CD4-positive, alpha-beta T cell (primary cell): ENCODE results near the gene PRKAG3. TPM values are rescaled to one million over a fixed set of nuclear protein-coding genes. Genes with fewer than 3 reads are reported as not detected.

Experiments
- ATAC-seq: fragments of 200-7000 bp; cut with Tn5 transposase; one replicate; pipeline ENCODE4 v1.10.0; 2022; ENCODE audit warnings: mild to moderate bottlenecking; ENCODE audit not compliant: poor library complexity
- CTCF ChIA-PET: fragments of 350-600 bp; sonication (Branson Sonifier 250); formaldehyde crosslinking; loops from one replicate; lab custom pipeline; 2021; ENCODE audit warnings: antibody characterized with exemption, inconsistent platforms; lab: Charles Lee
- POLR2A ChIA-PET: fragments of 350-600 bp; sonication (Branson Sonifier 250); formaldehyde crosslinking; loops from one replicate; lab custom pipeline; 2021; ENCODE audit warnings: antibody characterized with exemption, inconsistent platforms; lab: Charles Lee
- DNase-seq, 14 experiments: peaks; one replicate each; pipeline ENCODE4 v3.0.0-alpha.2; 2013 to 2020; ENCODE audit warnings: mixed read lengths in 2 of 14
- H3K27ac ChIP-seq, 2 donors: one replicate each; pipeline versions ENCODE4 v1.5.1 to v1.7.0; 2013; ENCODE audit warnings: low read length in 2 of 2, low read depth in 1 of 2, mild to moderate bottlenecking in 1 of 2
- H3K27me3 ChIP-seq, 2 experiments: 1 replicate in 1 of 2; 2 replicates in 1 of 2; pipeline versions ENCODE4 v1.6.1 to v1.7.0; 2013; ENCODE audit warnings: low read length in 2 of 2, control low read depth in 1 of 2, mild to moderate bottlenecking in 1 of 2, moderate library complexity in 1 of 2; ENCODE audit not compliant: insufficient read depth in 2 of 2, control insufficient read depth in 1 of 2
- H3K36me3 ChIP-seq: one replicate; pipeline ENCODE4 v1.6.1; 2013; ENCODE audit warnings: low read length, control low read depth; ENCODE audit not compliant: insufficient read depth
- H3K4me1 ChIP-seq: one replicate; pipeline ENCODE4 v1.6.1; 2013; ENCODE audit warnings: low read length, control low read depth; ENCODE audit not compliant: insufficient read depth
- H3K4me3 ChIP-seq: one replicate; pipeline ENCODE4 v1.5.1; 2013; ENCODE audit warnings: mild to moderate bottlenecking, low read length, moderate library complexity
- H3K9me3 ChIP-seq, 2 experiments: 1 replicate in 1 of 2; 2 replicates in 1 of 2; pipeline versions ENCODE4 v1.6.1 to v1.7.0; 2013; ENCODE audit warnings: low read length in 2 of 2, mild to moderate bottlenecking in 2 of 2, control low read depth in 1 of 2, moderate library complexity in 1 of 2; ENCODE audit not compliant: control insufficient read depth in 1 of 2, insufficient read depth in 1 of 2
- H3K27ac Mint-ChIP-seq: one replicate; pipeline ENCODE4 v1.8.0; 2020; ENCODE audit warnings: mixed read lengths
- H3K27me3 Mint-ChIP-seq: one replicate; pipeline ENCODE4 v1.8.0; 2021; ENCODE audit warnings: mixed read lengths
- H3K36me3 Mint-ChIP-seq: one replicate; pipeline ENCODE4 v1.8.0; 2021; ENCODE audit warnings: low read depth, mixed read lengths
- H3K4me1 Mint-ChIP-seq: one replicate; pipeline ENCODE4 v1.8.0; 2021; ENCODE audit warnings: low read depth, mixed read lengths
- H3K4me3 Mint-ChIP-seq: one replicate; pipeline ENCODE4 v1.8.0; 2020; ENCODE audit warnings: mild to moderate bottlenecking, mixed read lengths
- H3K9me3 Mint-ChIP-seq: one replicate; pipeline ENCODE4 v1.8.0; 2020; ENCODE audit warnings: mixed read lengths
- intact Hi-C, 2 experiments: fragments of 100-400 bp; cut with DNase I in 1 of 2; cut with micrococcal nuclease in 1 of 2; formaldehyde crosslinking; loops; one replicate each; pipeline versions ENCODE4 v1.15.1 to v1.9.0; 2023 to 2025; cut with DNase I, micrococcal nuclease
- total RNA-seq, 174 experiments: library from RNA in 2 of 174; stranded (reverse) in 2 of 174; gene quantifications; one replicate each; pipeline ENCODE4 v1.2.3 and lab custom pipeline; 2021 to 2026
- TF ChIP-seq, protein P1 (sequence below): fragments of 200-600 bp; IDR thresholded peaks from one replicate; pipeline ENCODE4 v1.8.0; 2022; ENCODE audit warnings: antibody characterized with exemption, mild to moderate bottlenecking

The PRKAG3 gene
- total RNA-seq, 2 experiments from 2014 or later, result not detected

DNA sequence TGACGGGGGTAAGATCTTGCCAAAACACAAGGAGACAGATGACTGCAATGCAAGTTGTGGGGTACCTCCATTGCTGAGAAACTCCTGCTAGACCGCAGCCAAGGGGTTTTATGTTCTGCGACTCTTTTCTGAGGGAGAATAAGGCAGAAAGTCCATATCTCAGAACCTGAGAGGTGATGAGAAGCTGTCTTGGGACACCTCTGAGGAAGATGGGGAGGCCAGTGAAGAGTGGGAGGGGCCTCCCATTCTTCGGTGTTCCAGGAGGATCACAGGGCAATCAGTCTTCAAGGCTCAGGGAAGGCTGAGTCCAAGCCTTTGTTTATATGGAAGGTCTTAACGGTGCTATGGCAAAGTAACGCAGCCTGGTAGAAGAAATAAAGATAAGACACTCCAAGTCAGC lies 31.6 kb downstream of the PRKAG3 start:
- TF ChIP-seq, protein P1, sequence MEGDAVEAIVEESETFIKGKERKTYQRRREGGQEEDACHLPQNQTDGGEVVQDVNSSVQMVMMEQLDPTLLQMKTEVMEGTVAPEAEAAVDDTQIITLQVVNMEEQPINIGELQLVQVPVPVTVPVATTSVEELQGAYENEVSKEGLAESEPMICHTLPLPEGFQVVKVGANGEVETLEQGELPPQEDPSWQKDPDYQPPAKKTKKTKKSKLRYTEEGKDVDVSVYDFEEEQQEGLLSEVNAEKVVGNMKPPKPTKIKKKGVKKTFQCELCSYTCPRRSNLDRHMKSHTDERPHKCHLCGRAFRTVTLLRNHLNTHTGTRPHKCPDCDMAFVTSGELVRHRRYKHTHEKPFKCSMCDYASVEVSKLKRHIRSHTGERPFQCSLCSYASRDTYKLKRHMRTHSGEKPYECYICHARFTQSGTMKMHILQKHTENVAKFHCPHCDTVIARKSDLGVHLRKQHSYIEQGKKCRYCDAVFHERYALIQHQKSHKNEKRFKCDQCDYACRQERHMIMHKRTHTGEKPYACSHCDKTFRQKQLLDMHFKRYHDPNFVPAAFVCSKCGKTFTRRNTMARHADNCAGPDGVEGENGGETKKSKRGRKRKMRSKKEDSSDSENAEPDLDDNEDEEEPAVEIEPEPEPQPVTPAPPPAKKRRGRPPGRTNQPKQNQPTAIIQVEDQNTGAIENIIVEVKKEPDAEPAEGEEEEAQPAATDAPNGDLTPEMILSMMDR, result no peak
- no peak overlapping the region for H3K27ac Mint-ChIP-seq

DNA sequence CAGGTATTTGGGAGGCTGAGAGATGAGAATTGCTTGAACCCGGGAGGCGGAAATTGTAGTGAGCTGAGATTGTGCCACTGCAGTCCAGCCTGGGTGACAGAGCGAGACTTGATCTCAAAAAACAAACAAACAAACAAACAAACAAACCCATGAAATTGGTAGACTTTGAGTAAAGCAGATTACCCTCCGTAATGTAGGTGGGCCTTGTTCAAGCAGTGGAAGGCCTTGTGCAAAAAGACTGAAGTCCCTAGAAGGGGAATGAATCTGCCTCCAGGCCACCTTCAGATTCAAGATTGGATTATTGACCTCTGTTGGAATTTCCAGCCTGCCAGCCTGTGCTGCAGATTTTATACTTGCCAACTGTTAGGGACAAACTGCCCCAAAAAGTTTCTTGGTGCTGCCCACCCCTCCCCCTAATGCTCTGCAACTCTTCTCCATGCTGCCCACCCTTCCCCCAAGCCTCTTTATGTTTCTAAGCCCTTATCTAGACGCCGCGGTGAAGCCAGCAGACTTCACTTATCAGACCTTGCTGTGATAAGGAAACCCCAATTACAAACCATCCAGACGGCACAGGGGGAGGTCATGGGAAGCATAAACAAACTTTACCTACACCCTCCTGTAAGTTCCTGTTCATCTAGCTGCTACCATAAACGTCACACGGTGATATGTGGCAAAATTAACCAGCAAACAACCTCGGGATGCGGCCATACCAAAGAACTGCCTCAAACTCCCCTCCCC lies 32.7 kb downstream of the PRKAG3 start:
- H3K4me3 ChIP-seq, result no peak overlapping the region
- H3K27ac ChIP-seq, result no peak overlapping the region
- CTCF ChIA-PET, result no interaction called here
- H3K36me3 Mint-ChIP-seq, result no peaks in the 10 kb centered on the region
- no peaks in the 10 kb centered on the region for H3K9me3 Mint-ChIP-seq
- ATAC-seq (no peak), DNase-seq (no peak)
- H3K27me3 ChIP-seq, result peaks cover 18% of the 10 kb centered on the region in 2 experiments
- TF ChIP-seq, protein P1, result no peak
- H3K4me1 ChIP-seq, result peaks cover 8% of the 10 kb centered on the region
- POLR2A ChIA-PET, result no interaction called here
- peaks cover 36% of the 10 kb centered on the region for H3K27me3 Mint-ChIP-seq
- no peaks in the 10 kb centered on the region for H3K36me3 ChIP-seq
- H3K4me1 Mint-ChIP-seq, result peaks cover 5% of the 10 kb centered on the region
- intact Hi-C loops, result no loop called here
- H3K27ac Mint-ChIP-seq, result no peak overlapping the region
- peaks cover 0 to under 1% of the 10 kb centered on the region in 2 experiments for H3K9me3 ChIP-seq
- no peak overlapping the region for H3K4me3 Mint-ChIP-seq

More for the DNA sequence above, 31.6 kb downstream of the PRKAG3 start:
- ChIA-PET POLR2A (no interaction called here), CTCF (no interaction called here)
- Mint-ChIP-seq H3K27me3 (peaks cover 38% of the 10 kb centered on the region), H3K4me1 (peaks cover 5% of the 10 kb centered on the region), H3K9me3 (no peaks in the 10 kb centered on the region), H3K4me3 (no peak overlapping the region), H3K36me3 (no peaks in the 10 kb centered on the region)
- peaks cover 0 to 11% of the 10 kb centered on the region in 2 experiments for H3K9me3 ChIP-seq
- H3K36me3 ChIP-seq, result no peaks in the 10 kb centered on the region
- peaks cover 15 to 18% of the 10 kb centered on the region in 2 experiments for H3K27me3 ChIP-seq
- intact Hi-C loops, result no loop called here
- H3K4me1 ChIP-seq, result peaks cover 8% of the 10 kb centered on the region
- H3K4me3 ChIP-seq, result no peak overlapping the region
- ATAC-seq (no peak), DNase-seq (no peak)
- H3K27ac ChIP-seq, result no peak overlapping the region

DNA sequence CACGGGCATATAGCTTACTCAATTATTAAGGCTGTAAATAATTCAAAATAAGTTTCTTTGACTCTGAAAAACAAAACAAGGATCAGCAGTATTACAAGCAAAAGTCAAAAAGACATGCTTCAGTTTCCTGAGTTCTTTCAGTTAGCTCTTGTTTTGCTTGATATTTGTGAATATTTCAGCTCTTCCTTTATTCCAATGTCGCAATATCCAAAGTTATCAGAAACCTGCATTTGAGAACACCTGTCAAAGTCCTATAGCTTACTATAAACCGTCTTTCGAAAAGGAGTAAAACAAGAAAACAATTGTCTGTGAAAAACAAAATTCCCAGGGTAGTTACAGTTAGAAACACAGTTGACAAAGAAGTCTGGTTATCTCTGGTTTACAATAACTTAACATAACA lies 34.9 kb downstream of the PRKAG3 start:
- Mint-ChIP-seq H3K4me1 (no peaks in the 10 kb centered on the region), H3K27me3 (peaks cover 34% of the 10 kb centered on the region), H3K4me3 (no peak overlapping the region), H3K27ac (no peak overlapping the region), H3K9me3 (no peaks in the 10 kb centered on the region), H3K36me3 (no peaks in the 10 kb centered on the region)
- ATAC-seq (no peak), DNase-seq (no peak)
- ChIA-PET CTCF (no interaction called here), POLR2A (no interaction called here)
- Histone ChIP-seq H3K36me3 (no peaks in the 10 kb centered on the region), H3K27me3 (peaks cover 13 to 18% of the 10 kb centered on the region in 2 experiments), H3K9me3 (no peaks in the 10 kb centered on the region), H3K4me1 (no peaks in the 10 kb centered on the region), H3K4me3 (no peak overlapping the region), H3K27ac (no peak overlapping the region)
- intact Hi-C loops, result no loop called here
- TF ChIP-seq, protein P1, result no peak
